Stimulated activated naive CD8-positive, alpha-beta T cell treated with anti-CD3 and anti-CD28 coated beads, Interleukin-15, Interleukin-2, amounts not matched to agents 100 U/mL and 50 U/mL, for 24 hours (primary cell): ENCODE data around the gene RAB40B.
"Not testable (repeated sequence)": the region's sequence is repeated elsewhere in the genome, so short reads cannot be mapped to it uniquely, and the experiment has no call there.

ENCODE experiments used
- ATAC-seq: fragments of 150-1000 bp; cut with Tn5 transposase; one replicate; pipeline ENCODE4 v1.10.0; 2021
- DNase-seq: peaks from one replicate; pipeline ENCODE4 v3.0.0; 2021

The RAB40B gene

GRCh38 chr17:82698065-82698973 lies at the start of gene RAB40B:
Gene RAB40B (minus strand): TSS chr17:82698698. CDS start chr17:82698596, 102 bp downstream.
- ATAC-seq (peak; percentile 98), DNase-seq (peak; percentile 98)

GRCh38 chr17:82745524-82745923 lies 47.0 kb upstream of the RAB40B start:
- DNase-seq (no peak), ATAC-seq (no peak)

- not testable (repeated sequence) for DNase-seq, ATAC-seq
These were observed 46.2 kb upstream of the RAB40B start for GRCh38 chr17:82744736-82745135.

GRCh38 chr17:82743344-82744219 lies 45.1 kb upstream of the RAB40B start:
- DNase-seq (no peak), ATAC-seq (no peak)

- no peak for ATAC-seq
- no peak for DNase-seq
These were observed 42.6 kb upstream of the RAB40B start for GRCh38 chr17:82740906-82741759.

- DNase-seq (no peak), ATAC-seq (no peak)
These were observed 39.7 kb upstream of the RAB40B start for GRCh38 chr17:82737967-82738877.

- ATAC-seq (no peak), DNase-seq (no peak)
These were observed 38.1 kb upstream of the RAB40B start for GRCh38 chr17:82736511-82737185.

- peak; percentile 31 for DNase-seq
- peak; percentile 50 for ATAC-seq
These were observed 36.7 kb upstream of the RAB40B start, which contains the start of gene FN3K for GRCh38 chr17:82734987-82735866. Gene FN3K (plus strand): TSS chr17:82735615. CDS start chr17:82735637, 22 bp downstream.

GRCh38 chr17:82732118-82732743 lies 33.7 kb upstream of the RAB40B start:
- ATAC-seq (no peak), DNase-seq (no peak)

GRCh38 chr17:82729479-82730260 lies 31.2 kb upstream of the RAB40B start:
- DNase-seq: no peak
- no peak for ATAC-seq

- ATAC-seq (no peak), DNase-seq (no peak)
These were observed 27.9 kb upstream of the RAB40B start for GRCh38 chr17:82726427-82726826.

GRCh38 chr17:82723169-82723807 lies 24.8 kb upstream of the RAB40B start:
- DNase-seq (no peak), ATAC-seq (no peak)

GRCh38 chr17:82722341-82723013 lies 24.0 kb upstream of the RAB40B start:
- DNase-seq: no peak
- ATAC-seq: no peak

- DNase-seq (no peak), ATAC-seq (no peak)
These were observed 21.7 kb upstream of the RAB40B start for GRCh38 chr17:82720204-82720603.

- DNase-seq (no peak), ATAC-seq (no peak)
These were observed 20.6 kb upstream of the RAB40B start for GRCh38 chr17:82718986-82719685.
